GM18867 (cell line): Measurements from ENCODE around the gene IVD.

Experiments used
- ATAC-seq: cut with Tn5 transposase; IDR thresholded peaks from one replicate; pipeline ENCODE4 v1.9.1; 2021; ENCODE audit warnings: mild to moderate bottlenecking, moderate library complexity; ENCODE audit not compliant: unreplicated experiment

IVD gene

DNA sequence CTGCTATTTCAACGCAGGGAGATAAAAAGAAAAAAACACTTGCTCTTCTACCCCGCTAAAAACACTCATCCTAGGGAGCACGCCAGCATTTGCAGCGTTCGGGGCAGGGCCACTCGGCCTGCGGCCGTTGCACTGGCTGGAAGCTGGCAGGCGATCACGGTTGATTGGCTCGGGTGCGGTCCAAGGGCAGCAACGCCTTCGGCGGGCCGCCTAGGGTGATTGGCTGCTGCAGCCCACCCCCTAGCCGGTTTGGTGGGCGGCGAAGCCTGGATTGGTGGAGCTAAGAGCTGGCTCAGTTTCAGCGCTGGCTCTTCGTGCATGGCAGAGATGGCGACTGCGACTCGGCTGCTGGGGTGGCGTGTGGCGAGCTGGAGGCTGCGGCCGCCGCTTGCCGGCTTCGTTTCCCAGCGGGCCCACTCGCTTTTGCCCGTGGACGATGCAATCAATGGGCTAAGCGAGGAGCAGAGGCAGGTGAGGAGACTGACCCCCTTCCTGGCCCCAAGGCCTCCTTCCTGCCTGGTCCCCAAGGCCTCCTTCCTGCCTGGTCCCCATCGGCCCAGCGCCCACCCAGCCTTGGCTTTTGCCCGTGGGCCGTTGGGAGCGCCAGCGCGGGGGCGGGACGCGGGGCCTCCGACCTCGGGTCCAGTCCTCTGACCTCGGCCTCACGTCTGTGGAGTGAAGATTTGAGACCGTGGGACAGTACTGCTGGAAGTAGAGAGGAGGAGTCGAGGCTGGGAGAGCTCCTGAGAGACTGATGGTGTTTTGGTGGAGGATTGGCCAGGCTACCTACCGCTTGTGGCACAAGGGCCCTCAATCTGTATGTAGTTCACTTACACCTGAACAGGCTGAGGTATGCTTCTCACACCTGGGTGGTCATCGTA lies at the start of gene IVD:
Gene IVD, plus strand, starts transcription at position 295 of the 881 bp plus-strand sequence. Its CDS starts 33 bp downstream, at position 328.
- peak; percentile 86 for ATAC-seq

- no peak for ATAC-seq
These were observed 49.5 kb upstream of the IVD start for GRCh38 chr15:40355976-40356585.

- no peak for ATAC-seq
These were observed 48.3 kb upstream of the IVD start for GRCh38 chr15:40357246-40357645.

GRCh38 chr15:40357723-40358470 lies 47.7 kb upstream of the IVD start, which contains the start of gene DISP2:
Gene DISP2 (plus strand): TSS chr15:40358219. CDS start chr15:40358322, 103 bp downstream.
- peak; percentile 80 for ATAC-seq

- ATAC-seq, result peak; percentile 28
These were observed 46.9 kb upstream of the IVD start for GRCh38 chr15:40358471-40359353.

DNA sequence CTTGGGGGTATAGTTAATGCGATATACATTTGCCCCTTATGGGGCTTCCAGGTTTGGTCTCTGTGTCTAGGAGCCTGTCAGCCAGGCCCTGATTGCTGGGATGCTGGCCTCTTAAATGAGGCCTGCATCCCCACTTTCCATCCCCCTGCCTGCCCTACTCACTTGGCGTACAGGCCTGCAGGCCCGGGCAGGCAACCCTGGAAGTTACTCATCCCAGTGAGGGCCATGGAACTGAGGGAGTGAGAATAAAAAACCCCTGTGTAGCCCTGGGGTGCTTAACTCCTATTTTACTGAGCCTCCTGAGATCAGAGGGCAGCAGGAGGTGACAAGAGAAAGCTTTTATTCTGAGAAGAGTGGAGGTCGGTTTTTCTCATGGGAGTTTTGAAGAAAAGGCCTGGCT lies 45.6 kb upstream of the IVD start:
- no peak for ATAC-seq

DNA sequence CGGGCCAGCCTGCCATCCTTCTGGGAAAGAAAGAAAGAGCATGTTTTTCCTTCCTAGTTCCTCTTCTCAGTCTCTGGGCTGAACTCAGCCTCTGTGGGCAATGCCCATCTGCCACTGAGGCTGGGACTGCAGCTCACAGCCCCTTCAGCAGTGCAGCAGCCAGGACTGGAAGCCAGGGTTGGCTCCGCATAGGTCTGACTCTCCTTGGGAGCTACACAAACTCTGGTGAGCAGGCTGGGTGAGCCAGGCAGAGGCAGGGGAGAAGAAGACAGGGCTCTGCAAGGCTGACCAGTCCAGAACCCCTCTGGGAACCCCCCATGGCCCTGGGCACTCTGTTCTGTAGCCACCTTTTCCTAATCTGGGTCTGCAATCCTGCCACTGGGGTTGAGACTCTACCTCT lies 44.0 kb upstream of the IVD start:
- no peak for ATAC-seq

DNA sequence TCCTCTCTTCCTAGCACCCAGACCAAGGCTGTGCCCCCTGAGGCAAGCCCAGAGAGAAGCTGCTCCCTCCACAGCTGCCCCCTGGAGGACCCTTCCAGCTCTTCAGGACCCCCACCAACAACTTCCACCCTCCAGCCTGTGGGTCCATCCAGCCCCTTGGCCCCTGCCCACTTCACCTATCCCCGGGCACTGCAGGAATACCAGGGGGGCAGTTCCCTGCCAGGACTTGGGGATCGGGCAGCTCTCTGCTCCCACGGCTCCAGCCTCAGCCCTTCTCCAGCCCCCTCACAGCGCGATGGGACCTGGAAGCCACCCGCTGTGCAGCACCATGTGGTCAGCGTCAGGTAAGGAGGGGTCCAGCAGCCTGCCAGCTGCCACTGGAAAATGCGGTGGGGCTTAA lies 42.0 kb upstream of the IVD start:
- no peak for ATAC-seq

DNA sequence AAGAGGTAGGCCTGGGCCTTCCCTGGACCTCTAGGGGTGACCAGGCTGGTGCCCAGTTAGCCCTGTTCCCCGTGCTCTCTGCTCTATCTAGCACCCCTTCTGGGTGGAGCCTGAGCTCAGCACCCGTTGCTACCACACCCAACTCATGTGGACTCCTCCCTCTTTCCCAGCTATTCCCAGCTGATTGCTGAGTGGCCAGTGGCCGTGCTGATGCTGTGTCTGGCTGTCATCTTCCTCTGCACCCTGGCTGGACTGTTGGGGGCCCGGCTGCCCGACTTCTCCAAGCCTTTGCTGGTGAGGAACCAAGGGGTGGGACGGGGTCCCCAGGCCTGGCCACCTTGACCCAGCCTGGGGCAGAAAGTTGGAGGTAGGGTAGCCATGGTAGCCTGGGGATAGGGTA lies 41.3 kb upstream of the IVD start:
- ATAC-seq, result no peak

- ATAC-seq, result no peak
These were observed 40.6 kb upstream of the IVD start for GRCh38 chr15:40365016-40365415.

- ATAC-seq, result no peak
These were observed 39.8 kb upstream of the IVD start for GRCh38 chr15:40365624-40366456.

- no peak for ATAC-seq
These were observed 38.9 kb upstream of the IVD start for GRCh38 chr15:40366457-40367370.

DNA sequence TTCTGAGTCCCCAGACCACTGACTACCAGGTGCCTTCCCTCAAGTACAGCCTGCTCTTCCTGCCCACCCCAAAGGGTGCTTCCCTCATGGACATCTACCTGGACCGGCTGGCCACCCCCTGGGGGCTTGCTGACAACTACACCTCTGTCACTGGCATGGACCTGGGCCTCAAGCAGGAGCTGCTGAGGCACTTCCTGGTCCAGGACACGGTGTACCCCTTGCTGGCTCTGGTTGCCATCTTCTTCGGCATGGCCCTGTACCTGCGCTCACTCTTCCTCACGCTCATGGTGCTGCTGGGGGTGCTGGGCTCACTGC lies 38.3 kb upstream of the IVD start:
- no peak for ATAC-seq

GRCh38 chr15:40367686-40368611 lies 37.6 kb upstream of the IVD start:
- peak; percentile 84 for ATAC-seq

- ATAC-seq, result no peak
These were observed 36.7 kb upstream of the IVD start for GRCh38 chr15:40368719-40369473.

DNA sequence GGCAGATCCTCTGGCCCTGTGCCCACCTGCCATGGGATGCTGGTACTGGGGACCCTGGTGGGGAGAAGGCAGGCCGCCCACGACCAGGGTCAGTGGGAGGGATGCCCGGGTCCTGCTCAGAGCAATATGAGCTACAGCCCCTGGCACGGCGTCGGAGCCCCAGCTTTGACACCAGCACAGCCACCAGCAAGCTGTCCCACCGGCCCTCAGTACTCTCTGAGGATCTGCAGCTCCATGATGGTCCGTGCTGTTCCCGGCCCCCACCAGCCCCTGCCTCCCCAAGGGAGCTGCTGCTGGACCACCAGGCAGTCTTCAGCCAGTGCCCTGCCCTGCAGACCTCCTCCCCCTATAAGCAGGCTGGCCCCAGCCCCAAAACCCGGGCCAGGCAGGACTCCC lies 36.1 kb upstream of the IVD start:
- ATAC-seq, result no peak

DNA sequence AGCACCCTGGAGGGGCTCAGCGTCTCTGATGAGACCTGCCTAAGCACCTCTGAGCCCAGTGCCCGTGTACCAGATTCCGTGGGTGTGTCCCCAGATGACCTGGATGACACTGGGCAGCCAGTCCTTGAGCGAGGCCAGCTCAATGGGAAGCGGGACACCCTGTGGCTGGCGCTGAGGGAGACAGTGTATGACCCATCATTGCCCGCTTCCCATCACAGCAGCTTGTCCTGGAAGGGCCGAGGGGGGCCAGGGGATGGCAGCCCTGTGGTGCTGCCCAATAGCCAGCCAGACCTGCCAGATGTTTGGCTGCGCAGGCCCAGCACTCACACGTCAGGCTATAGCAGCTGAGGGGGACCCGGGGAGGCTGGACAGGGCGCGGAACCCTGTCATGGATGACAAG lies 35.6 kb upstream of the IVD start:
- no peak for ATAC-seq
